NT2/D1 (cell line): Measurements from ENCODE around the gene KIF5B.

Experiments
- SUZ12 ChIP-seq: IDR thresholded peaks from 2 replicates; pipeline ENCODE4 v1.6.1; 2011; ENCODE audit not compliant: insufficient read length, insufficient read depth; ENCODE audit errors: extremely low read depth
- ZNF274 ChIP-seq: IDR thresholded peaks from 2 replicates; pipeline ENCODE4 v1.6.1; 2011; ENCODE audit warnings: mild to moderate bottlenecking, low read depth, low read length

- TF ChIP-seq ZNF274 (no peak), SUZ12 (no peak)
These were observed 81.0 kb downstream of the KIF5B start for GRCh38 chr10:31975157-31975765.
